Lower lobe of right lung (tissue), 2 donors: Measurements from ENCODE around the gene PTPRE. TPM values are rescaled to one million over a fixed set of nuclear protein-coding genes. Genes with fewer than 3 reads are reported as not detected.
"Not testable (repeated sequence)": the region's sequence is repeated elsewhere in the genome, so short reads cannot be mapped to it uniquely, and the experiment has no call there.

ENCODE experiments used
- ATAC-seq, 2 donors: fragments of 200-7000 bp; cut with Tn5 transposase; one replicate each; pipeline ENCODE4 v1.9.1; 2020 to 2022; ENCODE audit warnings: mild to moderate bottlenecking in 2 of 2, moderate library complexity in 2 of 2
- DNase-seq: peaks from one replicate; pipeline ENCODE4 v3.0.0-alpha.2; 2020
- H3K27ac ChIP-seq: fragments of 200-600 bp; one replicate; pipeline ENCODE4 v1.8.0; 2022
- H3K27me3 ChIP-seq: fragments of 200-600 bp; one replicate; pipeline ENCODE4 v1.8.0; 2022; ENCODE audit warnings: low read depth
- H3K36me3 ChIP-seq: fragments of 200-600 bp; one replicate; pipeline ENCODE4 v1.8.0; 2022; ENCODE audit warnings: mild to moderate bottlenecking
- H3K4me1 ChIP-seq: fragments of 200-600 bp; one replicate; pipeline ENCODE4 v1.8.0; 2022
- H3K4me3 ChIP-seq: fragments of 200-600 bp; one replicate; pipeline ENCODE4 v1.8.0; 2022; ENCODE audit warnings: mild to moderate bottlenecking
- H3K9me3 ChIP-seq: fragments of 200-600 bp; one replicate; pipeline ENCODE4 v1.8.0; 2022
- intact Hi-C: fragments of 100-400 bp; cut with DNase I; formaldehyde crosslinking; loops from one replicate; pipeline ENCODE4 v1.11.0; 2022
- total RNA-seq: library from RNA; stranded (reverse); fragmentation: NEBNext Ultra II Directional; extraction: Animal tissue kit (Norgen Biotek cat#: 25700); gene quantifications from one replicate; pipeline ENCODE4 v1.2.1, GENCODE V29; 2021
- TF ChIP-seq, protein P1 (sequence below): fragments of 200-600 bp; IDR thresholded peaks from one replicate; pipeline ENCODE4 v1.8.0; 2022; ENCODE audit warnings: antibody characterized with exemption, mild to moderate bottlenecking
- donor health status: DM: no; HTN: yes; CAD: no; lungs with severe emphysema.

PTPRE gene
- total RNA-seq, 1 donor from 2014 or later, result 60.5 TPM

DNA sequence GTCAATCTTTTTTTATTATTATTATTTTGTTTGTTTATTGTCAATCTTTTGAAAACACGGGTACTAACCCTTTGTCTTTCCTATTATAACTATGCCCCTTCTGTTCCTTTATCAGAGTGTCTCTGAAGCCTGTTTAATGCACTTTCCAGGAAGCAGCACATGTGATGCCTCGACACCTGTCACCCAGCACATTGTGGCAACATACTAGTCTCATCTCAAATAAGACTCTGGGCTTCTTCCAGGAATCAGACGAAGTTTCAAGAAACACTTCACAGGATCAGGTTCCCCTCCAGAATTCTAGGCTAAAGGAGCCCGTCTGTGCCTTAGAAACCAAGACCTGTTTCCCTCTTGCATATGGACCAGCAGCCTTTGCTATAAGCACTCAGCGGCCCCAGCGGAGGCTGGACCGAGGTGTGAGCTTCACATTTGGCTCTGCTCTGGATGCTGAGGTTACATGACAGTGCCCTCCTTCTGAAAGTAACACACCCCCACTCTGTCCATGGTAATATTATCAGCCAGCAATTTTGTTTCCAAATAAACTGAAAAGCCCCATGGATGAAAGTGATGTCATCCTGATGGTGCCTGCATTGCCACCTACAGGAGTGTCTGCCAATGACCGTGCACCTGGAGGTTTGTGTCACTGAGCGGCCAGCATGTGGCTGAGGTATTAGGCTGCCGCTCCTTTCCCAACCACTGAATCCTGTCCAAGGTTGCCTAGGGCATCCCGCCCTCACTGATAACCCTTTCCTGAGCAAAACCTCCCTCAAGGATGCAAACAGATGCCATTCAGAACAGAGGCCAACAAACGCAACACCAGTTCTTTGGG, 181.2 kb downstream of the PTPRE start:
- ATAC-seq (peak; percentile 17 to 52), DNase-seq (no peak)
- intact Hi-C loops, result no loop called here
- Histone ChIP-seq H3K9me3 (no peaks in the 10 kb centered on the region), H3K36me3 (peaks cover 19% of the 10 kb centered on the region), H3K4me3 (no peak overlapping the region), H3K27me3 (no peaks in the 10 kb centered on the region), H3K27ac (no peak overlapping the region), H3K4me1 (no peaks in the 10 kb centered on the region)
- TF ChIP-seq, protein P1, sequence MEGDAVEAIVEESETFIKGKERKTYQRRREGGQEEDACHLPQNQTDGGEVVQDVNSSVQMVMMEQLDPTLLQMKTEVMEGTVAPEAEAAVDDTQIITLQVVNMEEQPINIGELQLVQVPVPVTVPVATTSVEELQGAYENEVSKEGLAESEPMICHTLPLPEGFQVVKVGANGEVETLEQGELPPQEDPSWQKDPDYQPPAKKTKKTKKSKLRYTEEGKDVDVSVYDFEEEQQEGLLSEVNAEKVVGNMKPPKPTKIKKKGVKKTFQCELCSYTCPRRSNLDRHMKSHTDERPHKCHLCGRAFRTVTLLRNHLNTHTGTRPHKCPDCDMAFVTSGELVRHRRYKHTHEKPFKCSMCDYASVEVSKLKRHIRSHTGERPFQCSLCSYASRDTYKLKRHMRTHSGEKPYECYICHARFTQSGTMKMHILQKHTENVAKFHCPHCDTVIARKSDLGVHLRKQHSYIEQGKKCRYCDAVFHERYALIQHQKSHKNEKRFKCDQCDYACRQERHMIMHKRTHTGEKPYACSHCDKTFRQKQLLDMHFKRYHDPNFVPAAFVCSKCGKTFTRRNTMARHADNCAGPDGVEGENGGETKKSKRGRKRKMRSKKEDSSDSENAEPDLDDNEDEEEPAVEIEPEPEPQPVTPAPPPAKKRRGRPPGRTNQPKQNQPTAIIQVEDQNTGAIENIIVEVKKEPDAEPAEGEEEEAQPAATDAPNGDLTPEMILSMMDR, result no peak

DNA sequence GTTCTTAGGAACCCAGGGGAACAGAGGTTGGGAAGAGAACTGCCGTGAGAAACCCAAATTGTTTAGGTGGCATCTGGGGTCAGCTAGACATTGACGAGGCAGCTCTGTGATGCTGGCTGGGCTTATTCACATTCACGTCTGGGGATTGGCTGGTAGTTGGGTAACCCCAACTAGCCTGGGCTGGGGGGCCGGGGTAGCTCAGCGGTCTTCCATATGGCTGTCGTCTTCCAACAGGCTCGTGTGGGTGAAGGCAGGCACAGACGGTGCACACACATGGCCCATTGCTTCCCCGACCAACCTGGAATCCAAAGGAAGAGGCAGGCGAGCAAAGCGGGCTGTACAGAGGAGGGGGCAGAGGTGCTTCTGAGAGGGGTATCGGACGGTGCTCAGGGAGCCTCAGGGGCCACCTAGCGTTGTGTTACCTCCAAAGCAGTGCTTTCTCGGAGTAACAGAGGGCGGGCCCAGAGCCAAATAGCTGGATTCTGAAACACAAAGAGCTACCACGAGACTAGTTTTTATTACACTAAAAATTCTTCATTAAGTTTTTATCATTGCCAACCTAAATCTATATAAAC, 184.8 kb downstream of the PTPRE start:
- H3K36me3 ChIP-seq, result no peaks in the 10 kb centered on the region
- TF ChIP-seq, protein P1, result no peak
- H3K4me1 ChIP-seq, result no peaks in the 10 kb centered on the region
- ATAC-seq (no peak), DNase-seq (no peak)
- H3K9me3 ChIP-seq, result no peaks in the 10 kb centered on the region
- no peak overlapping the region for H3K27ac ChIP-seq
- H3K4me3 ChIP-seq, result no peak overlapping the region
- no peaks in the 10 kb centered on the region for H3K27me3 ChIP-seq
- intact Hi-C loops, result no loop called here

DNA sequence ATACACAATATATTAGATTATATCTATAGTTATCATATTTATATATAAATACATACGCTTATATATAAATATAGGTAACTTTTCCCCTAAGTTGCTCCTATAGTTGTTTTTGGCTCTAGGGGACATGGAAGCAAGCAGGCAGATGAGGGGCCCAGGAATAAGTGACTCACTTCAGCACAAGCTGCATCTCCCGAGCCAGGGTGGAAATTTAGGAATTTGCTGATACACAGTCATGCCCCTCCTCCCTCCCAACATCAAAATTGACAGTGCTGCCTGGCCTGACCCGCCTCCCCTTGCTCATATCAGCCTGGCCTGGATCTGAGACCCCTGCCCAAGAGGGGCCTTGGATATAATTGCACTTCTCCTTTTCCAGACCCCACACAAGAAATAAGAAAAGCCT, 185.6 kb downstream of the PTPRE start:
- no peaks in the 10 kb centered on the region for H3K9me3 ChIP-seq
- DNase-seq (no peak), ATAC-seq (no peak)
- no peak overlapping the region for H3K27ac ChIP-seq
- TF ChIP-seq, protein P1, result no peak
- intact Hi-C loops, result no loop called here
- H3K27me3 ChIP-seq, result no peaks in the 10 kb centered on the region
- H3K4me1 ChIP-seq, result no peaks in the 10 kb centered on the region
- H3K36me3 ChIP-seq, result no peaks in the 10 kb centered on the region
- no peak overlapping the region for H3K4me3 ChIP-seq

DNA sequence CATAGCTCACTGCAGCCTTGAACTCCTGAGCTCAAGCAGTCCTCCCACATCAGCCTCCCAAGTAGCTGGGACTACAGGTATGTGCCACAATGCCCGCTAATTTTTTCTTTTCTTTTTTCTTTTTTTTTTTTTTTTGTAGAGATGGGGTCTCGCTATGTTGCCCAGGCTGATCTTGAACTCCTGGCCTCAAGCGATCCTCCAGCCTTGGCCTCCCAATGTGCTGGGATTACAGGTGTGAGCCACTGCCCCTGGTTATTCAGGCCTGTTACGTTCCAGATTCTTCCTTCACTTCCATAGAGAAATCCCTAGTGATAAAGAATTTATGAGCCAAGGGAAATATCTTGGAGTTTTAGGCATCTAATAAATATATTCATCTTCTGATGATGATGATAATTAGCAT, 187.7 kb downstream of the PTPRE start:
- ATAC-seq, H3K36me3 ChIP-seq, H3K9me3 ChIP-seq, intact Hi-C loops, H3K27ac ChIP-seq, H3K4me3 ChIP-seq, H3K4me1 ChIP-seq, DNase-seq, H3K27me3 ChIP-seq: not testable (repeated sequence)

DNA sequence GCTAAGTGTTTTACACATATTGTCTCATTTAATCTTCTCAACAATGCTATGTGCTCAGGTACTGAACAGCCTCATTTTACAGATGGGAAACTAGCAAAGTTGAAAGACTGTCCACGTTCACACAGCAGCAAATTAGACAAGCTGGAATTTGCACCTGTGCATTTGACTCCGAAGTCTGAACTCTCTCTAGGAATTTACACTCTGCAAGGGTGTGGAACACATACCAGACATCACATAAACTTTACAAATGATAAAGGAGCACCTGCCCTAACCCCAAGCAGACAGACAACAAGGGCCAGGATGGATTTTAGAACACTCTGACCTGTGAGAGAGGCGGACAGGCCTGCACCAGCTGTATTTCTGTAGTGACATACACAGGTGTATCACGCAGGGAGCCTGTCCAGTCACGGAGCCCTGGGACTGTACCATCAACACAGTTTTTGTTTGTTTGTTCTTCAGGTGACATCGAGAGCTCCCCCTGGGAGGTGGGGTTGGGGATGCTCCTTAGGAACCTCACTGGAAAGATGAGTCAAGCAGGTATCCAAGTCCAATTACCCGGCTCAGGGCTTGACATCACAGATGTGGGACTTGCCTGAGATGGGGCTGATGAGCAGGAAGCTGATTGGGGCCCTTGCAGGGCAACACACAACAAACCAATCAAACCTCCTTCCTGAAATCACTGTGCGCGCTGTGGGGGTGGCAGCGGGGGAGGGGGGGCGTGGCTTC, 188.3 kb downstream of the PTPRE start:
- DNase-seq, result no peak

More for the DNA sequence above, 188.3 kb downstream of the PTPRE start:
- Histone ChIP-seq H3K4me1 (no peaks in the 10 kb centered on the region), H3K27ac (no peak overlapping the region), H3K27me3 (no peaks in the 10 kb centered on the region), H3K36me3 (no peaks in the 10 kb centered on the region), H3K9me3 (no peaks in the 10 kb centered on the region), H3K4me3 (no peak overlapping the region)
- TF ChIP-seq, protein P1, result no peak
- intact Hi-C loops, result no loop called here
- peak in 1 of 2 donors; percentile 52 for ATAC-seq
